Ovary (tissue), 9 donors: ENCODE data around the gene AVL9. TPM values are rescaled to one million over a fixed set of nuclear protein-coding genes. Genes with fewer than 3 reads are reported as not detected.
"Not testable (repeated sequence)": the region's sequence is repeated elsewhere in the genome, so short reads cannot be mapped to it uniquely, and the experiment has no call there.

ENCODE experiments used
- DNase-seq, 5 donors: peaks; one replicate each; pipeline ENCODE4 v3.0.0-alpha.2; 2019 to 2020
- H3K27ac ChIP-seq, 2 donors: fragments of 200-600 bp; one replicate each; pipeline versions ENCODE4 v1.5.1 to v1.8.0; 2019 to 2022
- H3K27me3 ChIP-seq: fragments of 200-600 bp; one replicate; pipeline ENCODE4 v1.8.0; 2022
- H3K36me3 ChIP-seq: fragments of 200-600 bp; sonication (generic); one replicate; pipeline ENCODE4 v1.5.1; 2019
- H3K4me1 ChIP-seq: one replicate; pipeline ENCODE4 v1.8.1; 2013; ENCODE audit warnings: mild to moderate bottlenecking, moderate library complexity; ENCODE audit not compliant: insufficient read depth
- H3K4me3 ChIP-seq: fragments of 200-600 bp; sonication (generic); one replicate; pipeline ENCODE4 v1.5.1; 2017
- H3K9me3 ChIP-seq, 2 donors: fragments of 200-600 bp in 1 of 2; sonication (generic) in 1 of 2; one replicate each; pipeline versions ENCODE4 v1.5.1 to v1.8.1; 2013 to 2019; ENCODE audit warnings: mild to moderate bottlenecking in 1 of 2, moderate library complexity in 1 of 2
- EP300 ChIP-seq: sonication (generic); formaldehyde crosslinking; IDR thresholded peaks from one replicate; pipeline ENCODE4 v1.6.1; 2017; ENCODE audit warnings: antibody characterized with exemption
- POLR2A ChIP-seq: fragments of 450-650 bp; IDR thresholded peaks from one replicate; pipeline ENCODE4 v1.6.1; 2017; ENCODE audit warnings: antibody characterized with exemption, mild to moderate bottlenecking, moderate library complexity
- WGBS, 3 donors: extraction: QIAGEN DNeasy Blood & Tissue Kit in 1 of 3; methylation state at CpG; one replicate each; pipeline versions ENCODE4 v1.1.5 to v1.1.7; 2013 to 2017; 5-methylcytosine and 5-hydroxymethylcytosine counted together
- intact Hi-C, 4 donors: fragments of 100-400 bp; cut with DNase I; formaldehyde crosslinking; loops; one replicate each; pipeline versions ENCODE4 v1.11.0 to v1.15.1; 2022 to 2023
- polyA plus RNA-seq, 2 donors: library from polyadenylated mRNA; stranded (reverse); fragments of 200-250 nt in 1 of 2; fragments of 350-450 nt in 1 of 2; fragmentation: Illumina TruSeq in 1 of 2; extraction: RNeasy Lipid Tissue Mini Kit (QIAGEN cat#74804) in 1 of 2; gene quantifications; one replicate each; pipeline ENCODE4 v1.2.3, GENCODE V29; 2013 to 2014
- total RNA-seq, 7 donors: library from RNA; depleted of rRNA in 2 of 7; stranded (reverse); fragments of >200 nt in 2 of 7; fragmentation: NEBNext Ultra II Directional in 3 of 7; extraction: Animal tissue kit (Norgen Biotek cat#: 25700) in 3 of 7; gene quantifications; one replicate each; pipeline versions ENCODE4 v1.1.0 to v1.2.4, GENCODE V29; 2016 to 2023
- TF ChIP-seq, protein P1 (sequence below), 3 donors: fragments of 450-650 bp in 2 of 3; fragments of 200-600 bp in 1 of 3; IDR thresholded peaks; one replicate each; pipeline versions ENCODE4 v1.5.1 to v1.8.0; 2016 to 2022; ENCODE audit warnings: antibody characterized with exemption in 3 of 3, mild to moderate bottlenecking in 1 of 3
- donor health status: DM: no; HTN: no; CAD: no; lungs with moderate emphysema.
- donor health status: DM: no; HTN: no; CAD: no.
- donor health status: Bipolar disorder and iron deficiency.
- donor health status: DM: yes; HTN: yes; CAD: no.
- donor health status: DM: no; HTN: no; CAD: no.
- donor health status: DM: yes; HTN: yes; CAD: no.

The AVL9 gene
- total and polyA plus RNA-seq, 9 donors, result 6.8 to 34.4 (median 25.0) TPM

DNA sequence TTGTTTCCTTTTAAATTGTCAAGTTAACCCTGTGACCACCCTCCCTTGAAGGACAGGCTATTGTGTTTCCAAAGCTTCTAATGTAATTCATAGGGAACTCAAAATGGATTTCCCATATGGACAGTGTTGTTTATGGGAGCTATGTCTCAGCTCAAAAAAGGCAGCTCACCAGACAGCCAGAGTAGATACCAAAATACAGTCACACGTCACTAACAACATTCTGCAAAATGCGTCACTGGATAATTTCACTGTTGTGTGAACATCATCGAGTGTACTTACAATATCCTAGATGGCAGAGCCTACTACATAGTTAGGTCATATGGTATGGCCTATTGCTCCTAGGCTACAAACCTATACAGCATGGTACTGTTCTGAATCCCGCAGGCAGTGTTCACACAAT is 97.4 kb downstream of the AVL9 start:
- no peaks in the 10 kb centered on the region for H3K36me3 ChIP-seq
- no peak overlapping the region for H3K4me3 ChIP-seq
- intact Hi-C loops, result no loop called here
- 95 to 99% (median 97%) methylated on average over 4 of the region's 4 CpGs for WGBS, 3 donors
- TF ChIP-seq EP300 (no peak), POLR2A (no peak)
- TF ChIP-seq, protein P1, sequence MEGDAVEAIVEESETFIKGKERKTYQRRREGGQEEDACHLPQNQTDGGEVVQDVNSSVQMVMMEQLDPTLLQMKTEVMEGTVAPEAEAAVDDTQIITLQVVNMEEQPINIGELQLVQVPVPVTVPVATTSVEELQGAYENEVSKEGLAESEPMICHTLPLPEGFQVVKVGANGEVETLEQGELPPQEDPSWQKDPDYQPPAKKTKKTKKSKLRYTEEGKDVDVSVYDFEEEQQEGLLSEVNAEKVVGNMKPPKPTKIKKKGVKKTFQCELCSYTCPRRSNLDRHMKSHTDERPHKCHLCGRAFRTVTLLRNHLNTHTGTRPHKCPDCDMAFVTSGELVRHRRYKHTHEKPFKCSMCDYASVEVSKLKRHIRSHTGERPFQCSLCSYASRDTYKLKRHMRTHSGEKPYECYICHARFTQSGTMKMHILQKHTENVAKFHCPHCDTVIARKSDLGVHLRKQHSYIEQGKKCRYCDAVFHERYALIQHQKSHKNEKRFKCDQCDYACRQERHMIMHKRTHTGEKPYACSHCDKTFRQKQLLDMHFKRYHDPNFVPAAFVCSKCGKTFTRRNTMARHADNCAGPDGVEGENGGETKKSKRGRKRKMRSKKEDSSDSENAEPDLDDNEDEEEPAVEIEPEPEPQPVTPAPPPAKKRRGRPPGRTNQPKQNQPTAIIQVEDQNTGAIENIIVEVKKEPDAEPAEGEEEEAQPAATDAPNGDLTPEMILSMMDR (IDR thresholded peaks at IDR 0.05), result no peak
- no peak overlapping the region for H3K27ac ChIP-seq
- H3K27me3 ChIP-seq, result no peaks in the 10 kb centered on the region
- no peak for DNase-seq
- no peaks in the 10 kb centered on the region for H3K9me3 ChIP-seq
- no peaks in the 10 kb centered on the region for H3K4me1 ChIP-seq

DNA sequence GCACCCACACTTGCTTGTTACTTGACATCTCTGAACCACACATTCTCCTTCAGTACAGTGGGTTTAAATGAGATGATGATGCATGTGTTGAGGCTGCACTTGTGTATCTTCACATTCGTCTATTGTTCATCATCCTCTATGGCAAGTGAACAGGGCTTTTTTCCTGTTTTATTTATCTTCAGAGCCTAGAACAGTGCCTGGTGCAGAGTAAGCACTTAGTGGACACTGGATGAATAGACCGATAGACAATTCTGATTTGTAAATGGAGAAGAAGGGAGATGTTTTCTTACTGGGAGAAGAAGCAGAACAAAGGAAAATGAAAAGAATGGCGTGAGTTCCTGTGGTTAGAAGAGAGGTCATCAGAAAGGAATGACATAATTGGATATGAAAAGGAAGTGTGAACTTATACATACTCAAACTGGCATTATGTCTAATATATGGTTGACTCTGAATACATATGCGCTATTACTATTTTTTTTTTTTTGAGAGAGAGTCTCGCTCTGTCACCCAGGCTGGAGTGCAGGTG is 99.7 kb downstream of the AVL9 start:
- WGBS, 3 donors, result 91 to 98% (median 96%) methylated on average over 5 of the region's 5 CpGs
- Histone ChIP-seq H3K4me1 (no peaks in the 10 kb centered on the region), H3K27me3 (no peaks in the 10 kb centered on the region), H3K9me3 (no peaks in the 10 kb centered on the region), H3K36me3 (no peaks in the 10 kb centered on the region), H3K4me3 (no peak overlapping the region), H3K27ac (no peak overlapping the region)
- TF ChIP-seq POLR2A (no peak), EP300 (no peak)
- TF ChIP-seq, protein P1 (IDR thresholded peaks at IDR 0.05), result no peak
- DNase-seq, result no peak
- intact Hi-C loops, result no loop called here

DNA sequence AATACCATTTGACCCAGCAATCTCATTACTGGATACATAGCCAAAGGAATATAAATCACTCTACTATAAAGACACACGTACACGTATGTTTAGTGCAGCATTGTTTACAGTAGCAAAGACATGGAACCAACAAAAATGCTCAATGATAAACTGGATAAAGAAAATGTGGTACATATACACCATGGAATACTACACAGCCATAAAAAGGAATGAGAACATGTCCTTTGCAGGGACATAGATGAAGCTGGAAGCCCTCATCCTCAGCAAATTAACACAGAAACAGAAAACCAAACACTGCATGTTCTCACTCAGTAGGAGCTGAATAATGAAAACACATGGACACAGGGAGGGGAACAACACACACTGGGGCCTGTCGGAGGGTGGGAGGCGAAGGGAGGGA is 105.9 kb downstream of the AVL9 start:
- H3K9me3 ChIP-seq, H3K36me3 ChIP-seq, H3K4me1 ChIP-seq, H3K27me3 ChIP-seq, H3K27ac ChIP-seq, H3K4me3 ChIP-seq, DNase-seq, intact Hi-C loops: not testable (repeated sequence)
- 93 to 97% (median 95%) methylated on average over 4 of the region's 4 CpGs for WGBS, 3 donors

DNA sequence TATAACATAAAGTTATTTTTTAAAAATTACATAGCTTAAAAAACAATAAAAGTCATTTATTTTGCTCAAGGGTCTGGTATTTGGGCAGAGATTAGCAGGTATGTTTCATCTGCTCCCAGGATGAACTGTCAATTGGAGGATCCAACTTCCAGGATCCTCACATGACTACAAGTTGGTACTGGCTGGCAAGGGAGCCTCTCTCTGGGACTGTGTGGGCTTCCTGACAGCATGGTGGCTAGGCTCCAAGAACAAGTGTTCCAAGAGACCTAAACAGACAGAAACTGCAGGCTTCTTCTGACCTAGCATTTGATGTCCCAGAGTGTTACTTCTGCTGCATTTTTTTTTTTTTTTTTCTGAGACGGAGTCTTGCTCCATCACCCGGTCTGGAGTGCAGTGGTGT is 107.2 kb downstream of the AVL9 start:
- 89 to 95% (median 93%) methylated on average over 2 of the region's 2 CpGs for WGBS, 3 donors
- no peak for TF ChIP-seq EP300
- TF ChIP-seq, protein P1 (IDR thresholded peaks at IDR 0.05), result no peak
- TF ChIP-seq POLR2A, result no peak
- intact Hi-C loops, result no loop called here
- H3K36me3 ChIP-seq, result no peaks in the 10 kb centered on the region
- no peaks in the 10 kb centered on the region for H3K4me1 ChIP-seq
- H3K9me3 ChIP-seq, result no peaks in the 10 kb centered on the region
- no peak for DNase-seq
- H3K4me3 ChIP-seq, result no peak overlapping the region
- no peak overlapping the region for H3K27ac ChIP-seq
- H3K27me3 ChIP-seq, result no peaks in the 10 kb centered on the region

DNA sequence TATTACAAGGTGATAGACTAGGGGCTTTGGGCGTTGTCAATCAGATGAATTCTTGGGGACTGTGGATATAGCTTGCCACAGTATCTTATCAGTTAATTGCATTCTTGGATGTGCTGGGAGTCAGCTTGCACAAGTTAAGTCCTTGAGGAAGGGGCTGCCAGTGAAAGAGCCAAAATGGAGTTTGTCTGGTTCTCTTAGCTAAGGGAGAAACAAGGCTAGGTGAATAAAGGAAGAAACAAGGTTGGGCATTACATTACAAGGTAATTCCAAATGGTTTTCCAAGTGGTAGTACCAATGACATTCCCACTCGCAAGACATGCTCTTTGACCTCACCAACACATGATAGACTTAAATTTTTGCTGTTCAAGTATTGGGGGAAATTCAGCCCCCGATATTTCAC is 108.2 kb downstream of the AVL9 start:
- H3K27me3 ChIP-seq, H3K27ac ChIP-seq, H3K4me3 ChIP-seq, H3K36me3 ChIP-seq, H3K4me1 ChIP-seq, intact Hi-C loops, H3K9me3 ChIP-seq, DNase-seq: not testable (repeated sequence)
- WGBS, 3 donors, result 90 to 93% (median 93%) methylated on average over 3 of the region's 3 CpGs

DNA sequence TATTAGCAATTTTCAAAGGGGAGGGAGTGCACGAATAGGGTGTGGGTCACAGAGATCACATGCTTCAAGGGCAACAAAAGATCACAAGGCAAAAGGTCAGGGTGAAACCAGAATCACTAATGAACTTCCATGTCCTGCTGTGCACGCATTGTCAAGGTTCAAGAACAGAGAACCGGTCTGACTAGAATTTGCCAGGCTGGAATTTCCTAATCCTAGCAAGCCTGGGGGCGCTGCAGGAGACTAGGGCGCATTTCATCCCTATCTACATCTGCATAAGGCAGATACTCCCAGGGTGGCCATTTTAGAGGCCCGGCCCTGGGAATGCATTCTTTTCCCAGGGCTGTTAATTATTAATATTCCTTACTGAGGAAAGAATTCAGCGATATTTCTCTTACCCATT is 108.8 kb downstream of the AVL9 start:
- H3K27me3 ChIP-seq, DNase-seq, H3K27ac ChIP-seq, H3K4me1 ChIP-seq, intact Hi-C loops, H3K4me3 ChIP-seq, H3K36me3 ChIP-seq, H3K9me3 ChIP-seq: not testable (repeated sequence)
- 80 to 83% (median 80%) methylated on average over 7 of the region's 7 CpGs for WGBS, 3 donors
